Activated CD4-positive, alpha-beta T cell treated with anti-CD3 and anti-CD28 coated beads, Interleukin-2, Interleukin-6, amounts not matched to agents 100 ng/mL and 50 ng/mL, durations not matched to agents 16 hours and 8 hours (primary cell): Measurements from ENCODE around the gene ZBTB48.

ENCODE experiments used
- DNase-seq: peaks from one replicate; pipeline ENCODE4 v3.0.0-alpha.2; 2020

The ZBTB48 gene

DNA sequence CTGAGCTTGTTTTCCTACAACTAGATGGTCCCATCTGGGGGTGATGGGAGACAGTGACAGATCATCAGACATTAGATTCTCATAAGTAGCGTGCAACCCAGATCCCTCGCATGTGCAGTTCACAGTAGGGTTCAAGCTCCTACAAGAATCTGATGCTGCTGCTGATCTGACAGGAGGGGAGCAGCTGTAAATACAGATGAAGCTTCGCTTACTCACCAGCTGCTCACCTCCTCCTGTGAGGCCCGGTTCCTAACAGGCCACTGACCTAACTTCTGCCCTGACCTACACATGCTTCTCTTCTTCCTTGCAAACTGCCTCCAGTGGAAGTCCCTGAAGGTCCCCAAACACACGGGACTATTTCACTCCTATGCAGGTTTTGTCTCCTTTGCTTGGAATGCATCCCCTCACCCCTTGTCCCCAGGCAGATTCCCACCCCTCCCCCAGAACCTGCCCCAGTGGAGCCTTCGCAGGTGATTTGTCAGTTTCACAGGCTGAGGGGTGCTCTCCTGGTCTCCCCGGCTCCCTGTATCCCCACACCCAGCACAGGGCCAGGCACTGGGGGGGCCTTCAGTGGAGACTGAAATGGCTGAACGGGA lies 5.7 kb upstream of the ZBTB48 start:
- no peak for DNase-seq

DNA sequence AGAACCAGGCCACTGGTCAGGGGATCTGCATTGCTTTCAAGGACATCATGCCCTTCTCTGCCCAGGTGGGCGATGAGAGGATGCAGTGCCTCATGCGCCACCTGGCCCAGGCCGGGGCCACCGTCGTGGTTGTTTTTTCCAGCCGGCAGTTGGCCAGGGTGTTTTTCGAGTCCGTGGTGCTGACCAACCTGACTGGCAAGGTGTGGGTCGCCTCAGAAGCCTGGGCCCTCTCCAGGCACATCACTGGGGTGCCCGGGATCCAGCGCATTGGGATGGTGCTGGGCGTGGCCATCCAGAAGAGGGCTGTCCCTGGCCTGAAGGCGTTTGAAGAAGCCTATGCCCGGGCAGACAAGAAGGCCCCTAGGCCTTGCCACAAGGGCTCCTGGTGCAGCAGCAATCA lies 5.0 kb upstream of the ZBTB48 start:
- DNase-seq = no peak

DNA sequence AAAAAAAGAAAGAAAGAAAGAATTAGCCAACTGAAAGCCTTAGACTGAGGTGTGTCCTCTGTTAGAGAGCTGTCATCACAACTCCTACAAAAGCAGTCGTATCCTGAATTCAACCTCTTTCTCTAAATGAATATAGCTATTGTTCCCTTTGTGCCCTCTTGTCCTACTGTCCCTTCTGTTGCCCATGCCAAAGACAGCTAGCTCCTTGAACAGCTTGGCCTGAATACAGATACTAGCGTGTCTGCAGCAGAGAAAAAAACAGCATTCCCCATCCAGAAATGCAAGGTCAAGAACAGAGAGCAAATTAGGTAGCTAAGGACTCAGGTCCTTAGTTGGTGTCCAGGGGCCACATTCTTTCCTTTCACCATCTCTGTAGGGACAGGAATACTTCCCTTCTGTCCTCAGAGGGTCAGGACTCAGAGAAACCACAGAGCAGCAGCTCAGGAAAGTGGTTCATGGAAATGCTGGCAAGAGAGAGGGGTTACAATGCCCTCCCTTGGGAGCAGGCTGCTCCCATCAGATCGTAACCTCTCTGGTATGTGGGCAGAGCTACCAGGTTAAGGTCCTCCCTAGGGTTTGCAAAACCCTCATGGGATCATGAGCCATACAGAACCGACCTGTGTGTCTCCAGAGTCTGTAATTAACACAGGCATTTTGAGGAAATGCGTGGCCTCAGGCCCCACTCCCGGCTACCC lies 1.8 kb upstream of the ZBTB48 start:
- no peak for DNase-seq

DNA sequence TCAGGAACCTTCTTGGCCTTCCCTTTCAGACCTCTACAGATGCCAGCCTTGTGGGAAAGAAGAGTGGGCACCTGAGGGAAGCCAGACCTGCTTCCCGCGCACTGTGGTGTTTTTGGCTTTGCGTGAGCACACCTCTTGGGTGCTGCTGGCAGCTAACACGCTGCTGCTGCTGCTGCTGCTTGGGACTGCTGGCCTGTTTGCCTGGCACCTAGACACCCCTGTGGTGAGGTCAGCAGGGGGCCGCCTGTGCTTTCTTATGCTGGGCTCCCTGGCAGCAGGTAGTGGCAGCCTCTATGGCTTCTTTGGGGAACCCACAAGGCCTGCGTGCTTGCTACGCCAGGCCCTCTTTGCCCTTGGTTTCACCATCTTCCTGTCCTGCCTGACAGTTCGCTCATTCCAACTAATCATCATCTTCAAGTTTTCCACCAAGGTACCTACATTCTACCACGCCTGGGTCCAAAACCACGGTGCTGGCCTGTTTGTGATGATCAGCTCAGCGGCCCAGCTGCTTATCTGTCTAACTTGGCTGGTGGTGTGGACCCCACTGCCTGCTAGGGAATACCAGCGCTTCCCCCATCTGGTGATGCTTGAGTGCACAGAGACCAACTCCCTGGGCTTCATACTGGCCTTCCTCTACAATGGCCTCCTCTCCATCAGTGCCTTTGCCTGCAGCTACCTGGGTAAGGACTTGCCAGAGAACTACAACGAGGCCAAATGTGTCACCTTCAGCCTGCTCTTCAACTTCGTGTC lies 995 bp upstream of the ZBTB48 start:
- DNase-seq = no peak

DNA sequence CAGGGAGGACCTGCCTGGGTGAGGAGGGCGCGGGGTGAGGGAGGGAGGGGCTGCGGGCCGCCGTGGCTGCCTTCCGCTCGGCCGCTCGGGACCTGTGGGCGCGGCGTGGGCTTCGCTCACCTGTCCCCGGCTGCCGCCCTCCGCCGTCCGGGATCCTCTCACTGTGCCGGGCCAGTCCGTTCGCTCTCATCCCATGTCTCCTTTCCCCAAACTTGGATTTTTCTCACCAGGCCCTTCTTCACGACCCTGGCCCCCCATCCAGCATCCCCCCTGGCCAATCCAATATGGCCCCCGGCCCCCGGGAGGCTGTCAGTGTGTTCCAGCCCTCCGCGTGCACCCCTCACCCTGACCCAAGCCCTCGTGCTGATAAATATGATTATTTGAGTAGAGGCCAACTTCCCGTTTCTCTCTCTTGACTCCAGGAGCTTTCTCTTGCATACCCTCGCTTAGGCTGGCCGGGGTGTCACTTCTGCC lies 362 bp downstream of the ZBTB48 start:
- DNase-seq = no peak

DNA sequence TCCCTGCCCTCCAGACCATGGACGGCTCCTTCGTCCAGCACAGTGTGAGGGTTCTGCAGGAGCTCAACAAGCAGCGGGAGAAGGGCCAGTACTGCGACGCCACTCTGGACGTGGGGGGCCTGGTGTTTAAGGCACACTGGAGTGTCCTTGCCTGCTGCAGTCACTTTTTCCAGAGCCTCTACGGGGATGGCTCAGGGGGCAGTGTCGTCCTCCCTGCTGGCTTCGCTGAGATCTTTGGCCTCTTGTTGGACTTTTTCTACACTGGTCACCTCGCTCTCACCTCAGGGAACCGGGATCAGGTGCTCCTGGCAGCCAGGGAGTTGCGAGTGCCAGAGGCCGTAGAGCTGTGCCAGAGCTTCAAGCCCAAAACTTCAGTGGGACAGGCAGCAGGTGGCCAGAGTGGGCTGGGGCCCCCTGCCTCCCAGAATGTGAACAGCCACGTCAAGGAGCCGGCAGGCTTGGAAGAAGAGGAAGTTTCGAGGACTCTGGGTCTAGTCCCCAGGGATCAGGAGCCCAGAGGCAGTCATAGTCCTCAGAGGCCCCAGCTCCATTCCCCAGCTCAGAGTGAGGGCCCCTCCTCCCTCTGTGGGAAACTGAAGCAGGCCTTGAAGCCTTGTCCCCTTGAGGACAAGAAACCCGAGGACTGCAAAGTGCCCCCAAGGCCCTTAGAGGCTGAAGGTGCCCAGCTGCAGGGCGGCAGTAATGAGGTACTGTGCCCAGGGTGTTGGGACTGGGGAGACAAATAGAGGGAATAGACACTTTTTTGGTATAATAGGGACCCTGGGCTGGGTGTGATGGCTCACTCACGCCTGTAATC lies 1.0 kb downstream of the ZBTB48 start:
- no peak for DNase-seq

DNA sequence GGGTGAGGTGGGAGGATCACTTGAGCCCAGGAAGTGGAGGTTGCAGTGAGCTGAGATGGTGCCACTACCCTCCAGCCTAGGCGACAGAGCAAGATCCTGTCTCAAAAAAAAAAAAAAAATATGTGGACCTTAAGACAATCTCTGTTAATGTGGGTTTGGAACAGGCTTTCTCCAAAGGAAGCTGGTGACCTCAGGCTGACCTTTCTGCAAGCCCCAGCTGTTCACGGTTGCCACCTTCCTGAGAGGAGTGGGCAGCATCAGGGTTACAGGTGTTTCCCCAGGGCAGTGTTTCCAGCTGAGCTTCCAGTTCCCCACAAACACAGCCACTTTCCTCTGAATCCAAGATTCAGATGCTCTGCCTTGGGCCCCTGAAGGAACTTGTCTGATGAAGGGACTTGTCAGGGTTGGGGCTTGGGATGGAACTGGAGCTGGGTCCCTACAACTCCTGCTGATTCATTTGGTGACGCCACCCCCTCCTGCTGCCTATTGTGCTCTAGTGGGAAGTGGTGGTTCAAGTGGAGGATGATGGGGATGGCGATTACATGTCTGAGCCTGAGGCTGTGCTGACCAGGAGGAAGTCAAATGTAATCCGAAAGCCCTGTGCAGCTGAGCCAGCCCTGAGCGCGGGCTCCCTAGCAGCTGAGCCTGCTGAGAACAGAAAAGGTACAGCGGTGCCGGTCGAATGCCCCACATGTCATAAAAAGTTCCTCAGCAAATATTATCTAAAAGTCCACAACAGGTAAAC lies 1.9 kb downstream of the ZBTB48 start:
- no peak for DNase-seq

DNA sequence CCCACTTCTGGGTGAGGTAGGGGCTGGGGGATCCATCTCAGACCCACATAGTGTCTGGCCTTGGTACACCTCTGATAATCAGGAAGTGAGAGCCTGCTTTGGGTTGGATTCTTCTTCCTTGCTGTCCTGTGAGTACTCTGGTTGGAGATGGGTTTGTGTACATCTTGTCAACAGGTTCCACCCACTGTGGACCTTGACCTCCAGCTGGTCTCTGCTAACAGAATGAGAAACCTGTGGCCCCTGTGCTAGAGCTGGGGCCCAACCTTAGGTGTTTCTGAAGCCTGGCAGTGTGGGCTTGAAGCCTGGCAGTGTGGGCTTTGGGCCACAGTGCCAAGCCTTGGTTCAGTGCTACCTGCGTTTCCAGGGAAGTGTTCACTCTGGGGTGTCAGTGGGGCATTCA lies 2.6 kb downstream of the ZBTB48 start:
- DNase-seq = no peak

DNA sequence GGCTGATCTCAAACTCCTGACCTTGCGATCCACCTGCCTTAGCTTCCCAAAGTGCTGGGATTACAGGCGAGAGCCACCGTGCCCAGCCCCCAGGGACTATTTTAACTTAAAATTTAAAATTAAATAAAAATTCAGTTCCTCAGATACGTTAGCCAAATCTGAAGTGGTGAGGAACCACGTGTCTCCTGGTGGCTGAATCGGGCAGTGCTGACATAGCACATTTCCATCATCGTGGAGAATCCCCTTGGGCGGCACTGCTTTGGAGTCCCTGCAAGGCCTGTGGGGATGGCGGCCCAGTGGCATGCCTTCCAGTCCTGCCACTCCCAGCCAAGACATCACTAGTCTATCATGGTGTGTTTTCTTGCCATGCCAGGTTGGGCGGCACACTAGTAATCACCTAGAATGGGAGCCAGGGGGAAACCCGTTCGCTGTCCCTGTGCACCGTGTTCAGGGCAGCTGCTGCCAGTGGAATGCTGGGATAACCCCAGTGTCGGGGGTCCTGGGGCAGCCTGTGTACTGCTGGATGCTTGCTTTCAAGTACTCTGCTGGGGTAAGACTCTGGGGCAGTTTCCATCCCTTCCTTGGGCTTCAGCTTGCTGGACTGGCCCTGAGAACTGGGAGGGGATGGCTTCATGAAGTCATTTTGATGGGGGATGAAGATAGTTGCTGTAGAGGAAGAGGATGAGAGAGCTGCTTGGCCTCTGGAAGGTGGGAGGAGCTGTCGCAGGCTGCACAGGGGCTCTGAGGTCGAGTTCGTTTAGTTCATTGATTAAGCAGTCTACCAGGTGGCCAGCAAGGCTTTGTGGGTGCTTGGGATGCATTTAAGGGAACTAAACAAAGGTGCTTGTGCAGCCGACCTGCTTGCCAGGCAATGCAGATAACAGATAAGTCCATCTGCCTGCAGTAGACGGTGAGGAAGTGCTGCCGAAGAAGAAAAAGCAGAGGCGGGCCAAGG lies 4.6 kb downstream of the ZBTB48 start:
- DNase-seq = no peak

DNA sequence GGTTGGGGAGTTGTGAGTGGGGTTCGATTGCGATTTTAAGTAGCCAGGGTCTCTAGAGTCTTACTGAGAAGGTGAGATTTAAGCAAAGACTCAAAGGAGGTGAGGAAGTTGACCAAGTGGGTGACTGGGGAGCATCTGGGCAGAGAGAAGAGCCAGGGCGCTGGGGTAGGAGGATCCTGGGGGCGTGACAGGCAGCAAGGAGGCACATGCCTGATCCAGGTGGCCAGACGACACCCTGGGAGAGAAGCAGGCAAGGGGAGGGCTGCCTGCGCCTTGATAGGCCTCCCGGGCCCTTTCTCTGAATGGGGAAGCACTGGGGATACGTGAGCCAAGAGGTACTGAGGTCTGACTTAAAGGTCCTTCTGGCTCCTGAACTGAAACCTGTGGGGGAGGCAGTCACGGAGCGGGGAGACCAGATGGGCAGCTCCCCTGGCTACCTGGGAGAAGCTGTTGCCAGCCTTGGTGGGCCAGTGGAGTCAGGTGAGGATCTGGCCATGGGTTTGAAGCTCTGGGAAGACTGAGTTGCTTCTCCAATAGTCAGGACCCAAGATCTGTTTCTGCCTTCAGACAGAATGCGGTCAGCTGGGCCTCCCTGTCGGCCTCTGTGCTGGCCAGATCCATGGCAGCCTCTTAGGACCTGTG lies 5.4 kb downstream of the ZBTB48 start:
- no peak for DNase-seq

DNA sequence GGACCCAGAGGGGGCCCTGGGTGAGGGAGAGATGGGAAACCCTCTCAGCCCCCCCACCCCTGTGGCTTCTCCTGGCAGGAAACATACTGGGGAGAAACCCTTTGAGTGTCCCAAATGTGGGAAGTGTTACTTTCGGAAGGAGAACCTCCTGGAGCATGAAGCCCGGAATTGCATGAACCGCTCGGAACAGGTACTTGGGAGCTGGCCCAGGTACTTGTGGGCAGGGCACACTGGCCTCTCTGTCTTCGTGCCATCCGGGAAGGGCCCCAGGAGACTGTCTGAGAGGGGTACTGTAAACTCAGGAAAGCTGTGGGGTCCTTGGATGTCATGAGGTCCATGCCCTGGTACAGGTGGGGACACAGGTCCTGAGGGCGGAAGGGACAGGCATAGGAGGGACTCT lies 6.0 kb downstream of the ZBTB48 start:
- no peak for DNase-seq

DNA sequence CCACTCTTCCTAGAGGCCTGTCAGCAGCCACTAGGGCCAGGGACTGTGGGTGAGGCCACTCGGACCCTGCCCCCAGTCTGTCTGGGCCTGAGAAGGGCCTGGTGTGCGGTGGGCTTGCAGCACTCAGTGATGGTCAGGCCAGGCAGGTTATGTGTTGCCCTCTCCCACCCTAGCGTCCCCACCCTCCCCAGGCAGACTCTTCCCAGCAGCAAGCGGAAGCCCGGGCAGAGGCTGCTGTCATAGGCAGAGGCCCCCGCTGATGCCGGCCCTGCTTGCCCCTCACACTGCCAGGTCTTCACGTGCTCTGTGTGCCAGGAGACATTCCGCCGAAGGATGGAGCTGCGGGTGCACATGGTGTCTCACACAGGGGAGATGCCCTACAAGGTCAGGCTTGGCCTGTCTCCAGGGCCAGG lies 6.6 kb downstream of the ZBTB48 start:
- DNase-seq = no peak

DNA sequence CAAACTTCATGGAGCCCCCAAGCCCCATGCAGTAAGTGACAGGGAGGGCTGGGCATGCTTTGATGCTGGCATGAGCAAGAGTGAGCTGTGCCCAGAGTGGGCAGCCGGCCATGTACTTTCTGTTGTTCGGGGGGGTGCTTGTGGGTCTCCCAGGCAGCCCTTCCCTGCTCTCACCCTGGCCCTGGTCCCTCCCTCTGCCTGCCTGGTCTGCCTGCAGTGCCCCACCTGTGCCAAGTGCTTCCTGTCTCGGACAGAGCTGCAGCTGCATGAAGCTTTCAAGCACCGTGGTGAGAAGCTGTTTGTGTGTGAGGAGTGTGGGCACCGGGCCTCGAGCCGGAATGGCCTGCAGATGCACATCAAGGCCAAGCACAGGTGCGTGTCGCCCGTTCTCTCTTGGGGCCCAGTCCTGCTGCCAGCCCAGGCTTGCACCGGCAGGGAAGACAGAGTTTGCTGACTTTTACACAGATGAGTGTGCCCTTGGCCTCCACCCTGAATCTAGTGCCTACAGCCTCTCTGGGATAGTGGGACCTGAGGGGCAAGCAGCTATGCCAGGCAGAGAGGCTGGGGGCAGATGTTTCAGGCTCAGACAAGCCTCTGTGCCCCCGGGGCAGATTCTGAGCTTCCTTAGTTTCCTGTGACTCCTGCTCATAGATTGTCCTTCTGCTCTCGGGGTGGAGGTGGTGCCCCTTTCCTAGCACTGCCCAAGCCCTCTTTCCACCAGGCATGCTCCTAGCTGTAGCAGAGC lies 7.6 kb downstream of the ZBTB48 start:
- no peak for DNase-seq

DNA sequence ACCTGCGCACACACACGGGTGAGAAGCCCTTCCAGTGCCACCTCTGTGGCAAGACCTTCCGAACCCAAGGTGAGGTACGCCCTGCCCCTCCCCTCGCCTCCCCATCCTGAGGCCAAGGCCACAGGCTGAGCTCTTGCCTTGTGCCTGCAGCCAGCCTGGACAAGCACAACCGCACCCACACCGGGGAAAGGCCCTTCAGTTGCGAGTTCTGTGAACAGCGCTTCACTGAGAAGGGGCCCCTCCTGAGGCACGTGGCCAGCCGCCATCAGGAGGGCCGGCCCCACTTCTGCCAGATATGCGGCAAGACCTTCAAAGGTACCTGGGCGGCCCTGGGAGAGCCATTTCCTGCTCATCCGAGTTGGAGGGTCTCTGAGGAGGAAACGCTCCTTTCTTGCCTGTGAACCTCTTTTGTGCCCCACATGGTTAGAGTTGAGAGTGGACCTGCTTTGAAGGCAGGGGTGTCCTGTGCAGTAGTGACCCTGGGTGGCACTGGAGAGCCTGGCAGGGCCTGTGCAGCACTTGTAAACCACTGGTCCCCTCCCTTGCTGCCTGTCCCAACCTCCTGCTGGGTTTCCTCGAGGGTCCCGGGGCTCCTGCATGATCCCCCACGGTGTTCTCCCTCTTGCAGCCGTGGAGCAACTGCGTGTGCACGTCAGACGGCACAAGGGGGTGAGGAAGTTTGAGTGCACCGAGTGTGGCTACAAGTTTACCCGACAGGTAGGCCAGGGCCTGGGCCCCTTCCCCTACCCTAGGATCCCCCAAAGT lies 8.5 kb downstream of the ZBTB48 start:
- no peak for DNase-seq

DNA sequence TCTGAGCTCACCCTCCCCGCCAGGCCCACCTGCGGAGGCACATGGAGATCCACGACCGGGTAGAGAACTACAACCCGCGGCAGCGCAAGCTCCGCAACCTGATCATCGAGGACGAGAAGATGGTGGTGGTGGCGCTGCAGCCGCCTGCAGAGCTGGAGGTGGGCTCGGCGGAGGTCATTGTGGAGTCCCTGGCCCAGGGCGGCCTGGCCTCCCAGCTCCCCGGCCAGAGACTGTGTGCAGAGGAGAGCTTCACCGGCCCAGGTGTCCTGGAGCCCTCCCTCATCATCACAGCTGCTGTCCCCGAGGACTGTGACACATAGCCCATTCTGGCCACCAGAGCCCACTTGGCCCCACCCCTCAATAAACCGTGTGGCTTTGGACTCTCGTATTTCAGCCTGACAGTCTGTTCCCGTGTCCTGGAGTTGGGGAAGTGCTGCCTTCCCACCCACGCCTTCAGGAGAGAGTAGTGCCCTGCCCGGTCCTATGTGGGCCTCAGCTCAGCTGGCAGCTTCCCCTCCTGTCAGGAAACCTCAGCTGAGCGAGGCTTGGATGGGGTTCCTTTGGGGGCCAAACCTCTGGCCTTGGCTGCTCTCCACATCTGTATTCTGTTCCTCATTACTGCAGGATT lies 9.2 kb downstream of the ZBTB48 start:
- no peak for DNase-seq

DNA sequence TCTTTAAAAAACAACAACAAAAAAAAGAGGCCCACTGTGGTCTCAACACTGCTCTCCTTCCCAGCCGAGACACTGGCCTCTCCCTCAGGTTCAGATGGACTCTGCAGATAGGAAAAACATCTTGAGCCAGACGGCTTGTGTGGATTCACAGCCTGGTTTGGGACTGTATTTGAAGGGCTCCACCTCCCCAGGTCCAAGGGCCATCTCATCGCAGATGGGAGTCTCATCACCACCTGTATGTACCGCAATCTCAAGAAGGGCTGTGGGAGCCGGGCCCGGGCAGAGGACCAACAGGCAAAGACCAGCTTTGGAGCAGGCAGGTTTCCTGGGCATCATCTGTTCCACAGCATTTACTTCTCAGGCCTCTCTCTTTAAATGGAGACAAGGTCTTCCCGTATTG lies 10.3 kb downstream of the ZBTB48 start:
- no peak for DNase-seq

DNA sequence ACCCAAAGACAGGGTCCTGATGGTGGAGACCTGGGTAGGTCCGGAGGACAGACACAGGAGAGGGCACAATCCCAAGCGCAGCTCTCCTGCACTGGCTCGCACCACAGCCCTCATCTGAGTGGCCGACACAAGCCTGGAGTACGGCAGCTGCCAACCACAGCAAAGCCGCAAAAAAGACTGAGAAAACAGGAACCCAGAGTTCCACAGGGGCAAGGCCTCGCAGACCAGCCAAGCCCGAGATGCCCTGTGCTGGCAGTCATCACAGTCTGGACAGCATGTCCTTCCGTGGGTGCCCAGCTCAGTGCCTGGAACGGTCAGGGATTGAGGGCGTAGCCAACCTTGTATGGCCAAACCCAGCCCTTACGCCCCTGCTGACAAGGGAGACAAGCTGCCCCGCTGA lies 11.4 kb downstream of the ZBTB48 start:
- DNase-seq = no peak

DNA sequence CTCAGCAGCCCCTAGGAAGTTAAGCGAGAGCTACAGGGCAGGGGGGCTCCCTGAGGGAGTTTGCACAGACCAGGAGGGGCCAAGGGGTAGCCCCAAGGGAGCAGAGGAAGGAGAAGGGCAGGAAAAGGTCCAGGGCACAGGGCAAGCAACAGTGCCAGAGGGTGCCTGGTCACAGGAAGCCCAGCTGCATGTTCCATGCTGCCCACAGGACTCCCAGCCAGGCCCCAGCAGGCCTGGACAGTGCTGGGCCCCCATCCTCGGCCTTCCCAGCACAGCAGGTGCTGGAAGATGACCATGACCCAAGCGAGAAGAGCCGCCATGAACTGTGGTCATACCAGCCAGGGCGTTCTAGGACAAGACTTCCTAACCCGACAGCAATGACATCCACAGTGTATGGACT lies 11.8 kb downstream of the ZBTB48 start:
- DNase-seq = no peak

DNA sequence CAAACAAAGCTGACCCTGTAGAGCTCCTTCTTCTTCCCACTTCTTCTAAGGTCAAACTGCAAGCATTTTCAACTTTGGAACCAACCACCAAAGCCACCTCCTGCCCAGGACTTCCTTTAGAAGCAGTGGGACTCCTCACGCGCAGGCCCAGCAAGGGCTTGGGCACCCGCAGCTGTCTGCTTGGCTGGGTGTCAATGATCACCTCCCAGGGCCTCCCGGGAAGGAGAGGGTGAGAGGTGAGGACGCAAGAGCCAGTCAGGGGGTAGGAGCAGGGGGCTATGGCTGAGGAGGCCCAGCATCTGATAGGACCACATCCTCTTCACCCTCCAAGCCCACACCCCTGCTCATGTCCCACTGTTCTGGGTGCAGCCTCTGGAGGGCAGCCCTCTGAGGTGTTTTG lies 12.6 kb downstream of the ZBTB48 start:
- DNase-seq = no peak
